Bronchial epithelial cell (primary cell): ENCODE results near the gene PCGF5. TPM values are rescaled to one million over a fixed set of nuclear protein-coding genes. Genes with fewer than 3 reads are reported as not detected.

Experiments
- DNase-seq: peaks from one replicate; pipeline ENCODE4 v3.0.0-alpha.2; 2010; ENCODE audit warnings: low read depth
- FAIRE-seq: peaks from 2 replicates; lab custom pipeline; 2011; peaks lifted over from hg19 to GRCh38; lab: Jason Lieb, UNC
- H3K27me3 ChIP-seq: 2 replicates; pipeline ENCODE4 v1.5.1; 2011; ENCODE audit warnings: low read length; ENCODE audit not compliant: control insufficient read depth, insufficient read depth
- H3K36me3 ChIP-seq: 2 replicates; pipeline ENCODE4 v1.5.1; 2011; ENCODE audit warnings: low read length; ENCODE audit not compliant: control insufficient read depth, insufficient read depth
- H3K4me3 ChIP-seq: 2 replicates; pipeline ENCODE4 v1.5.1; 2011; ENCODE audit warnings: mild to moderate bottlenecking, low read depth, low read length, control low read depth
- total RNA-seq: library from RNA; depleted of rRNA; stranded (reverse); fragments of >200 nt; gene quantifications from 2 replicates; pipeline ENCODE4 v1.2.1, GENCODE V29; 2014
- TF ChIP-seq, protein P1 (sequence below): IDR thresholded peaks from 2 replicates; pipeline ENCODE4 v1.5.1; 2011; ENCODE audit warnings: mild to moderate bottlenecking, moderate library complexity, low read length, control low read depth, inconsistent platforms; ENCODE audit not compliant: insufficient read depth, severe bottlenecking

Gene PCGF5
- total RNA-seq, 1 donor from 2014 or later = 29.7 TPM

DNA sequence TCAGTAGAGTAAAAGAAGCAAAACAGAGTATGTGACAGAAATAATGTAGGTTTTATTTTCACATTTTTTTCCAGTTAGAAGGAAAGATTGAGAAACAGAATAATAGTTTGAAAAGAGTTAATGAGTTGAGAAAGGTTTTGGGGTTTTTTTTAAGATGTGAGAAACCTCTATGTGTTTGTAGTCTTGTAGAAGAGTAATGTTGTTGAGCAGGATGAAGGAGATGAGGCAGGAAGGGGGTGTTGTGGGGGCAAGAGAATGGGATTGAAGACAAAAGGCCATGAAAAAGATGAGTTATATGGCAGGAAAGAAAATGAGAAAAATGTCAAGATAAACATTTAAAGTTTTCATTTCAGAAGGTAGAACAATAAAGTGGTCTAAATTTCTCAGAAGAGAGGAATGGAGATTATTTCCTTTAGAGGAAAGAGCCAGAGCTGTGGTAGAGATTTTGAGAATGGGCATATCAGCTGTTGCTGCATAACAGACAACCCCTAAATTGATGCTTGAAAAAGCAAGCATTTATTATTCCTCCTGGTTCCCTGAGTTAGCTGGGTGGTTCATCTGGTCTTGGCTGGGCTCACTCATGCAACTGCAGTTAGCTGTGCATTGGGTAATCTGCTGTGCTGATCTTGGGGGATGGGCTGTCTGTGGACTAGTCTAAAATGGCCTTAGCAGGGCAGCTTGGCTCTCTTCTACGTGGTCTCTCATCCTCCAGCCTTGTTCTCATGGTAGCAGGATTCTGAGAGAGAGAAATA lies 27.1 kb downstream of the PCGF5 start:
- Histone ChIP-seq H3K36me3 (peaks cover 1% of the 10 kb centered on the region), H3K4me3 (no peak overlapping the region), H3K27me3 (no peaks in the 10 kb centered on the region)
- TF ChIP-seq, protein P1, sequence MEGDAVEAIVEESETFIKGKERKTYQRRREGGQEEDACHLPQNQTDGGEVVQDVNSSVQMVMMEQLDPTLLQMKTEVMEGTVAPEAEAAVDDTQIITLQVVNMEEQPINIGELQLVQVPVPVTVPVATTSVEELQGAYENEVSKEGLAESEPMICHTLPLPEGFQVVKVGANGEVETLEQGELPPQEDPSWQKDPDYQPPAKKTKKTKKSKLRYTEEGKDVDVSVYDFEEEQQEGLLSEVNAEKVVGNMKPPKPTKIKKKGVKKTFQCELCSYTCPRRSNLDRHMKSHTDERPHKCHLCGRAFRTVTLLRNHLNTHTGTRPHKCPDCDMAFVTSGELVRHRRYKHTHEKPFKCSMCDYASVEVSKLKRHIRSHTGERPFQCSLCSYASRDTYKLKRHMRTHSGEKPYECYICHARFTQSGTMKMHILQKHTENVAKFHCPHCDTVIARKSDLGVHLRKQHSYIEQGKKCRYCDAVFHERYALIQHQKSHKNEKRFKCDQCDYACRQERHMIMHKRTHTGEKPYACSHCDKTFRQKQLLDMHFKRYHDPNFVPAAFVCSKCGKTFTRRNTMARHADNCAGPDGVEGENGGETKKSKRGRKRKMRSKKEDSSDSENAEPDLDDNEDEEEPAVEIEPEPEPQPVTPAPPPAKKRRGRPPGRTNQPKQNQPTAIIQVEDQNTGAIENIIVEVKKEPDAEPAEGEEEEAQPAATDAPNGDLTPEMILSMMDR = no peak
- FAIRE-seq (peak; percentile 47), DNase-seq (peak; percentile 5)

DNA sequence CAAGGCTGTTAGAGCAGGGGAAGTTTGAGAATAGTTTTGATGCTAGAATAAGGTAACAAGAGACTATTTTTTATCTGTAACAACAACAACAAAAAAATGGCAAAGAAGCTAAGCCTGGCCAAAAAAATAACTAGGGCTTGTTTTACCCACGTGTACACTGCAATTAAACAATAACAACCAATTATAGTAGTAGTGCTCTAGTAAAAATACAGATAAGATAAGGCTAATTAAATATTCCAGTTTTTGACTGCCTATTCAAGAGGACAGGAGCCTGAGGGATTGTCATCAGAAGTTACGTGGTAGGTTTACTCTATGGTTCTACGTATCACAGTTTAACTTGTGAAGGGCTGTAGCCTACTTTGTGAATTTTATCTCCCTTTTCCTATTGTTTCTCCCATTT lies 29.2 kb downstream of the PCGF5 start:
- H3K4me3 ChIP-seq = no peak overlapping the region
- peaks cover 3% of the 10 kb centered on the region for H3K36me3 ChIP-seq
- DNase-seq = no peak
- TF ChIP-seq, protein P1 = no peak
- FAIRE-seq = no peak
- H3K27me3 ChIP-seq = no peaks in the 10 kb centered on the region

DNA sequence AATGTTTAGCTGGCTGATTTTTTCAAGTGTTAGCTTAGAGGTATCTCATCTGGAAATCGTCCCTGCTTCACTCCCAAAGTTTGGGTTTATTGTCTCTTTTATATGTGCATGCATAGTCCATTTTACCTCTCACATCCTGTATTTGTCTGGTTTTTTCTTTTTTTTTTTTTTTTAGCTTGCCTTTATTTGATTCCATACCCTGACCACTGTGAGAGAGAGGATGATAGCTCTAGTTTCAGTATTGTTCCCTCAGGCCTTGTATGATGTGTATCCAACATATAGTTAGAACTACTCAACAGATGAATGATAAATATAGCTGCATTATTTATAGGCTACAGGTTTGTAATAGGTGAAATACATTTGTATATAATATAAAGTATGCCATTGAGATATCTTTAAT lies 29.9 kb downstream of the PCGF5 start:
- FAIRE-seq (no peak), DNase-seq (no peak)
- TF ChIP-seq, protein P1 = no peak
- Histone ChIP-seq H3K36me3 (peaks cover 3% of the 10 kb centered on the region), H3K27me3 (no peaks in the 10 kb centered on the region), H3K4me3 (no peak overlapping the region)

DNA sequence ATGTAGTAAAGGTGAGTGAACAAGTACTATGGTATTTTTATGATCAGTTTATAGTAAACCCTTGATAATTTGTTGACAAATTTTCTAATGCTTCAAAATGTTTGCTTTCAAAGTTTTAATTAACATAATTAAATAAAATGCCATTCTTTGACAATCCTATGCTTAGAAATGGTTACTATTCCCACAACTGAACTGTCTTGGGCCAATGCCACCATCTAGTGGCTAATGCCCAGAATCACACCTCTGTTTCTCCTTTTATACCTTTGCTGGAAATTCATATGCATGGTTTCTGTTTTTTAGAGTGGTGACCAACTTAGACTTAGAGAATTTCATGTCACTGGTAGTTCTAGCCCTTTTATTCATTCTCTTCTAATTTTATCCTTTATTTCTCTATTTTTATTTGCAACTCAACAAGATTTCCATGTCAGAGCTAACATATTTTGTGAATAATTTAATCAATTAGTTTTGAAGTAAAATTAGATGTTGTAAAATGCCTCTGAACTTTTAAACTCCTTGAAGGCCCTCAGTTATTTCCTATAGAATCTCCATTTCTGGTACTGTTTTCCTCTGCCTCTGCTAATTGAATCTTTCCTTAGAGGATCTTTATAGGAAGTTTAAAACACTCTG lies 31.1 kb downstream of the PCGF5 start:
- FAIRE-seq (no peak), DNase-seq (peak; percentile 48)
- Histone ChIP-seq H3K27me3 (no peaks in the 10 kb centered on the region), H3K4me3 (no peak overlapping the region), H3K36me3 (peaks cover 3% of the 10 kb centered on the region)
- TF ChIP-seq, protein P1 = peak; percentile 68

DNA sequence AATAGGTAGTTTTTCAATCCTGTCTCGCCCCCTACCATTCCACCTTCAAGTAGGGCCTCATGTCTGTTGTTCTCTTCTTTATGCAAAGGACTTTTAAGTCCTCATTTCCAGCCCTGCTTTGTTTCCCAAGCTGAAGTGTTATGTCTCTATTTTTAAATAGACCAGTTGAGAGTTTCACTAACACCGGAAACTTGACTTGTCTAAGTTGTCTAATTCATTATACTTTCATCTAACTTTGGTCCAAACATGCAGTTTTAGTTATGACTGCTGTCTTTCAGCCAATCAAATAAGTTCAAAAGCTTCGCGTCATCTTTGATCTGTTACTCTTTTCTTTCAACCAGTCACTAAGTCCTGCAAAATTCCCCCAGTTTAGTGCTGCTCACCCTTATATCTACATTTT lies 32.8 kb downstream of the PCGF5 start:
- TF ChIP-seq, protein P1 = no peak
- H3K4me3 ChIP-seq = no peak overlapping the region
- H3K36me3 ChIP-seq = peaks cover 3% of the 10 kb centered on the region
- no peak for DNase-seq
- FAIRE-seq = no peak
- H3K27me3 ChIP-seq = no peaks in the 10 kb centered on the region
